Measurements from ENCODE around the gene SMC1A.
"Not testable (repeated sequence)": the region's sequence is repeated elsewhere in the genome, so short reads cannot be mapped to it uniquely, and the experiment has no call there.

SMC1A gene

DNA sequence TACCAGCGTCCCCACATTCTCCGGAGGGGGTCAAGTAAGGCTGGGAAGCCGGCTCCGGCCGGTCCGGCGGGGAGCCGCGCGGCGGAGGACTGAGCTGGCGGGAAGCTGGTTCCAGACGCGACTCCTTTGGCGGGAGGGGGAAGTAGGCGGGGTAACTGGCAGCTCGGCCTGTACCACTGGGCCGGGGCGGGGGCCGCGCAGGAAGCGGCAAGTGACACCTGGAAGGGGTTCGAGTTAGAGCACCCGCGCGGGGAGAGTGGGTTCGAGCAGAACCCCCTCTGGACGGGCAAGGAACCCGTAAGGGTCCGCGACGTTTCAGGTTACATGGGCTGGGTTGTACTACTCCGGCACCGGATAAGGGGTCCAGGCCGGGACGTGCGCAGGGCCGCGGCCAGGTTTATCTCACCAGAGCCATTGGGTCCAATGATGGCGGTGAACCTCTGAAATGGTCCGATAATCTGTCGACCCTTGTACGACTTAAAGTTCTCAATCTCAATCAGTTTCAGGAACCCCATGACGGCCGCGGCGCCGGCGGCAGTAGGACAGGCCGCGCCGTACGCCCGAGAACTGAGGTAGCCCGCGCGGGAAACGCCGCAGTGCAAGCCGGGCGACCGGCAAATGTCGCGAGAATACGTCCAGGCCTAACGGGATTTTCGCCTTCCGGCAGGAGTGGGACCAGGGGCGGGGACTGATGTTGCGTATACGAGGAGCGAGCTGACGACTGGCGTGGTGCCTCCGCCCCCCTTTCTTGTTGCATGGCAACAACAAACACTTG is at the start of gene SMC1A:
TSS of gene SMC1A (minus strand) at position 569 of the 775 bp plus-strand sequence. CDS start at position 515, 54 bp downstream.
- DNase-seq: peak; percentile 98

- DNase-seq: no peak
These were observed 48.9 kb upstream of the SMC1A start for GRCh38 chrX:53471346-53471745.

GRCh38 chrX:53468659-53469058 is 46.2 kb upstream of the SMC1A start:
- not testable (repeated sequence) for DNase-seq

DNA sequence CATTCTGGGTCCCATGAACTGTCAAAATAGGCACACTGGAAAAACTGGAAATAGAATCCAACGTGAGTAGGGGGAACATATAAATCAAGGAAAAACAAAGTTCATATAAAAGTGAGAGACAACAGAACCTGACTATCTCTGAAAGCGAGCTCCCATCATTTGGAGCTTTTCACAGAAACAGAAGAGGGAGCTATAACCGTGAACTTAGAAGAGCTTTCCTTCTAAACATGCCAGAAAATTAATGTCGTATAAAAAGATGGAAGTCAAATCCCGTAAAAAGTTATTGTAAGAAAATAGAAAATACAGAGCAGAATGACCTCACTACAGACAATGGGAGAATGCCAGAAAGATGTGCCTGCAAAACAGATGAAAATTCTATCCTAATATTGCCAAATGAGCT is 35.6 kb upstream of the SMC1A start:
- no peak for DNase-seq

DNA sequence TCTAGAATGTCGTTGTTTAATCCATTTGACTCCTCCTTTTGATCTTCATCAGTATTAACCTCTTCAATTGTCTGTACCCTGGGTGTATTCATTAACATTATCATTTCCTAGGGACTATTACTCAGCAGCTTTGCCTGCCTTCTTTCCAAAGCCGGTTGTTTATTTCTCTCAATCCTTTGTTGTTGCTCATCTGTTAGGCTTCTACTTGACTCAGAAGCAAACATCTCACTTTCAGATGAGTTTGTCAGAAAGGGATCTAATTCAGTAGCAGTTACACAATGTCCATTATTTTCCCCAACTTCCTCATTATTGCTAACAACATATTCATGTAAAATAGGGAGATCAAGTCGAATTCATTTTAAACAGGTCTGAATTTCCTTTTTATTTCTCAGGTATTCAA is 33.8 kb upstream of the SMC1A start:
- no peak for DNase-seq

DNA sequence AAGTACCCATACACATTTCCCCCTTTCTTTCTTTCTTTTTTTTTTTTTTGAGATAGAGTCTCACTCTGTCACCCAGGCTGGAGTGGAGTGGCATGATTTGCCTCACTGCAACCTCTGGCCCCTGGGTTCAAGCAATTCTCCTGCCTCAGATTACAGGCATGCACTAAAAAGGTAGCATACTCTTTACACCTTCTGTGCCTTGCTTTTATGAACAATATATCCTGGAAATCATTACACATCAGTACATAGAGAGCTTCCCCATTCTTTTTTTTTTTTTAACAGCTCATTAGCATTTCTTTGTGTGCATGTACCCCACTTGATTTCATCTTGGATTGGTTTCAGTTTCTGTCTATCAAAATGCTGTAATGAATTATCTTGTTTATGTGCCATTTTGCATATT is 30.4 kb upstream of the SMC1A start:
- DNase-seq: no peak

GRCh38 chrX:53449632-53450031 is 27.2 kb upstream of the SMC1A start:
- DNase-seq: no peak

GRCh38 chrX:53447441-53447840 is 25.0 kb upstream of the SMC1A start:
- no peak for DNase-seq

GRCh38 chrX:53445977-53446376 is 23.5 kb upstream of the SMC1A start:
- DNase-seq: peak; percentile 32

GRCh38 chrX:53442322-53442631 is 19.8 kb upstream of the SMC1A start:
- no peak for DNase-seq

- peak; percentile 82 for DNase-seq
These were observed 19.3 kb upstream of the SMC1A start for GRCh38 chrX:53441531-53442321.

- DNase-seq: peak; percentile 30
These were observed 18.4 kb upstream of the SMC1A start for GRCh38 chrX:53440621-53441517.

DNA sequence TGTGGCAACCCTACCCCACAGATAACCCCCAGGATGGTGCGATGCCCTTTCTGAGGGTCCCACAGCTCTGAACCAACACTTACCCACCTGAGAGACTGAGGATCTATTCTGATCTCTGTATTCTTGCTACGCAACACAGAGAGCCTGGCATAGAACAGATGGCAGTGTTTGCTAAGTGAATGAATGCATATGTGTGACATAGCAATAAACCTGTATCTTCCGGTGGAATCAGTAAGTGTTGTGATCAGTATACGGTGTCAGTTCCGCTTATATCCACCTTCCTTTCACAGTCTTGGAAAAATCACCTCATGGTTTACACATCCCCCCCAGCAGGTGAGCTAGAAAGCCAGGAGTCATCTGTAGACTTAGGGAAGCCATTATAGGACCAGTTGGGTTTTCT is 17.6 kb upstream of the SMC1A start:
- no peak for DNase-seq

DNA sequence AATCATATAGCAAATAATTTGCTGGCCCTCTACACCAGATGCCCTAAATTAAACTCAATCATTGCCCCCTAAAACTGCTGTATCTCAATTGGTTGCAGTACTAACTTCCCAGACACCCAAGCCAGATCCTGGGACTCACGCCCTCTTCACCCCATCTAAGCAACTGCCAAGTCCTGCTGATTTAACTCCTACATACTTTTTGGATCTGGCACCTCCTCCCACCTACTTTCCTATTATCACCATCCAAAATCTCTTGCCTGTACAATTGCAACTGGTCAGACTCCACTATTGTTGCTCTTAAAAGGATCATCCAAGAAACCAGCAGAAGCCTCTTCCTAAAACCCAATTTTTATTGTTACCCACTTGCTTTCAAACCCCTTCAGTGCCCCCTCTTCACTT is 16.4 kb upstream of the SMC1A start:
- DNase-seq: no peak

- no peak for DNase-seq
These were observed 15.8 kb upstream of the SMC1A start for GRCh38 chrX:53438174-53438831.

- DNase-seq: no peak
These were observed 14.8 kb upstream of the SMC1A start for GRCh38 chrX:53437206-53437605.

DNA sequence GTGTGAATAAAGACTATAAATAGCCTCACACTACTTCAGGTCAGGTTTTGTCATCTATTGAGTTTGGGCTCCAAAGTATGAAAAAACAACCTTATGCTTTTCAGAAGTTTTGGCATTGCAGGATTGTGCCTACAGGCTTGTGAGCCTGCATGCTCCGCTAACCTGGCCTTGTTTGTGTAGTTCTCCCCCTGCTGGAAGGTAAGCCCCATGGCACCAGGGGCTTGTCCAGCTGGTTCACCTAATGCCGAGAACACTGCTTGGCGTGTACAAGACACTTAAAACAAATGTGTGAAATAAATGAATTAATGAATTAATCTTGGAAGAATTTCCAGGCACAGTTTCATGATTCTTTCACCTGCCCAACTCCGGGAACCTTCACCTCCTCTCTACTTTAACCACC is 13.5 kb upstream of the SMC1A start:
- DNase-seq: peak; percentile 69

DNA sequence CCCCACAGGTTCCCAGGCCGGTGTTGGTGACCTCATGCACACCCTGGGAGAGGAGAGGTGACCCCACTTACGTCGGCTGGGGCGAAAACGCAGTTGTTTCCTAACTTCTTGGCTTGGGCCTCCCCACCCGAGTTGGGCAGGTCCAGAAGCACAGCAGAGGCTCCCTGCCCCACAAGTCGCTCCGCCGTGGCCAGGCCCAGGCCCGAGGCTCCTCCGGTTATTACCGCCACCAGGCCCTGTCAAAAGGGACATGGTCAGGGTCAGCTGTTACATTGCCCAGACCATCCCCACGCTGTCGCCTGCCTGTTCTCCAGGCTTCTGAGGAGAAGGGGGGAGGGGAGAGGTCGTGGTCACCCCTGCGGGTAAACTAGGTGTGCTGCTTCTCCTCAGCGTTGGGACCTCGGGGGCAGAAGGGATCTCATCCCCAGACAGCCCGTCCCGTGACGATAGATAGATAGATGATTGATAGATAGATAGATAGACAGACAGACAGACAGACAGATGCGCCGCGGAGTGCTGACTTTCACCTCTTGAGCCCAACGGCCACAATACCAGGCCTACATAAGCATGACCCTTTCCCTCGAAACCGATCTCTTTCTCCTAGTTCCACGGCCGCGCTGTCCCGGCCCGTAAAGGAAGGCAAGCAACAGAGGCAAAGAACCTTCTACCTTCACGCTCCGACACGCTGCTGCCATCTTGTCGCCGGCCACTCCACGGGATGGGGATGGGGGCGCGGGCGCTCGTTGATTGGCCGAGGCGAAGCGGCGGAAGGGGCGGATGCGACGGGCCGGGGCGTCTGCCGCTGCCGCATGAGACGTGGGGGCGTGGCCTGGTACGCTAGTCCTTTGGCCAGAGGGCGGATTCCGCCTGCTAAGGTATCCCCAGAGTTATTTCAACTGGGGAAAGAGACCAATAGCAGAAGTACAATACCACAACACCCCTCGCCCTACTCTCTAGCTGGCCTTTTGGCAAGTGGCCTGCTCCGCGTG is 11.5 kb upstream of the SMC1A start, which contains the start of gene HSD17B10:
TSS of gene HSD17B10 (minus strand) at position 720 of the 989 bp plus-strand sequence. CDS start at position 695, 25 bp downstream.
- DNase-seq: peak; percentile 89

GRCh38 chrX:53430231-53430630 is 7.8 kb upstream of the SMC1A start:
- DNase-seq: no peak

DNA sequence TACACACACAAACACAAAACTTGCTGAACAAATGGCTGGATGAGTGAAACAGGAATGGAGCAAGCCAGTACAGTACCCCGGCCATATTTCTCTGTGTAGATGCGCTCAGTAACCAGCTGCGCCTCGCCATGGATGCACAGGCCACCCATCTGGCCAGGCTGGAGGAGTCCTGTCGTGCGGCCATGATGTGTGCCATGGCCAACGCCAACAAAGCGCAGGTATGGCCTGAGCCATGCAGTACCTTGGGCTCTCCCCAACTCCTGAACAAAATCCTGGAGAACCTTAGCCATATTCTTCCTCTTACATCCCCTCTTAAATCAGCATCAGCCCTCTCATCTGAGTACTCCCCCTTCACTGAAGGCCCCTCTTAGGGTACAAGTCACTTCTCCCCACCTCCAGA is 7.3 kb upstream of the SMC1A start:
- no peak for DNase-seq

GRCh38 chrX:53422861-53423306 is 430 bp upstream of the SMC1A start, which contains the start of gene RIBC1:
TSS of gene RIBC1 (plus strand) at chrX:53422873. CDS start at chrX:53426277, 3,404 bp downstream.
- DNase-seq: no peak
